ENCODE results near the gene LCP2. TPM values are rescaled to one million over a fixed set of nuclear protein-coding genes. Genes with fewer than 3 reads are reported as not detected.

The LCP2 gene
- total and polyA plus RNA-seq, 2 of the 4 experiments (the other 2 are of a cell fraction) = not detected

DNA sequence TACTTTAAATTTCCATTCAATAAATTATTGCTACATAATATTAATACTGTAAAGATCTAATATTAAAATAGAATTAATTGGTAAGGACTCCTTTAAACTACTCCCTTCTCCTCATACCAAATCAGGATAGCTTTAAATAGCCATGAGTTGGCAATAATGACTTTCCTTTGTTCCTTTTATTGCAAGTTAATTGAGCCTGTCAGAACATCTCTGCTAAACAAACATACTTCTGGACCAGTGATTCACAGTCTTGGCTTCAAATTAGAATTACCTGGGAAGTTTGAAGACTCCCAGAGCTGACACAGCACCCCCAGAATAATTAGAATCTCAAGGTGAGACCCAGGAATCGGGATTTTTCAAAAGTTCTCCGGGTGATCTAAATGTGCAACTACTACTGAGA, 46.1 kb downstream of the LCP2 start:
- H2BK20ac ChIP-seq (ENCODE audit: low read depth, low read length) = no peak overlapping the region
- no peak overlapping the region for H3K23ac ChIP-seq (ENCODE audit: low read depth, low read length)
- dilution Hi-C loops (cut with HindIII; ENCODE audit: low sequenced_read_pairs, unreplicated experiment) = no loop called here
- H2BK120ac ChIP-seq (ENCODE audit: low read depth, low read length) = no peak overlapping the region
- no peaks in the 10 kb centered on the region for H3K4me1 ChIP-seq (ENCODE audit: control insufficient read depth, insufficient read depth, low read length)
- H3K18ac ChIP-seq (ENCODE audit: low read depth, low read length) = no peak overlapping the region
- TF ChIP-seq, protein P1, sequence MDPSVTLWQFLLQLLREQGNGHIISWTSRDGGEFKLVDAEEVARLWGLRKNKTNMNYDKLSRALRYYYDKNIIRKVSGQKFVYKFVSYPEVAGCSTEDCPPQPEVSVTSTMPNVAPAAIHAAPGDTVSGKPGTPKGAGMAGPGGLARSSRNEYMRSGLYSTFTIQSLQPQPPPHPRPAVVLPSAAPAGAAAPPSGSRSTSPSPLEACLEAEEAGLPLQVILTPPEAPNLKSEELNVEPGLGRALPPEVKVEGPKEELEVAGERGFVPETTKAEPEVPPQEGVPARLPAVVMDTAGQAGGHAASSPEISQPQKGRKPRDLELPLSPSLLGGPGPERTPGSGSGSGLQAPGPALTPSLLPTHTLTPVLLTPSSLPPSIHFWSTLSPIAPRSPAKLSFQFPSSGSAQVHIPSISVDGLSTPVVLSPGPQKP (IDR thresholded peaks at IDR 0.05; ENCODE audit: borderline replicate concordance, low read depth, low read length) = no peak
- TF ChIP-seq, protein P2, sequence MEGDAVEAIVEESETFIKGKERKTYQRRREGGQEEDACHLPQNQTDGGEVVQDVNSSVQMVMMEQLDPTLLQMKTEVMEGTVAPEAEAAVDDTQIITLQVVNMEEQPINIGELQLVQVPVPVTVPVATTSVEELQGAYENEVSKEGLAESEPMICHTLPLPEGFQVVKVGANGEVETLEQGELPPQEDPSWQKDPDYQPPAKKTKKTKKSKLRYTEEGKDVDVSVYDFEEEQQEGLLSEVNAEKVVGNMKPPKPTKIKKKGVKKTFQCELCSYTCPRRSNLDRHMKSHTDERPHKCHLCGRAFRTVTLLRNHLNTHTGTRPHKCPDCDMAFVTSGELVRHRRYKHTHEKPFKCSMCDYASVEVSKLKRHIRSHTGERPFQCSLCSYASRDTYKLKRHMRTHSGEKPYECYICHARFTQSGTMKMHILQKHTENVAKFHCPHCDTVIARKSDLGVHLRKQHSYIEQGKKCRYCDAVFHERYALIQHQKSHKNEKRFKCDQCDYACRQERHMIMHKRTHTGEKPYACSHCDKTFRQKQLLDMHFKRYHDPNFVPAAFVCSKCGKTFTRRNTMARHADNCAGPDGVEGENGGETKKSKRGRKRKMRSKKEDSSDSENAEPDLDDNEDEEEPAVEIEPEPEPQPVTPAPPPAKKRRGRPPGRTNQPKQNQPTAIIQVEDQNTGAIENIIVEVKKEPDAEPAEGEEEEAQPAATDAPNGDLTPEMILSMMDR (conservative IDR thresholded peaks at IDR 0.05; ENCODE audit: low read depth, low read length) = no peak
- no peak for TF ChIP-seq BHLHE40 (IDR thresholded peaks at IDR 0.05; ENCODE audit: low read depth, low read length)
- no peak for TF ChIP-seq RCOR1 (IDR thresholded peaks at IDR 0.05; ENCODE audit: insufficient replicate concordance, low read length)
- no peak for TF ChIP-seq POLR2A (IDR thresholded peaks at IDR 0.05; ENCODE audit: low read depth, low read length)
- no peak for TF ChIP-seq FOS (IDR thresholded peaks at IDR 0.05; ENCODE audit: low read depth, low read length)
- no peak for TF ChIP-seq CHD1 (IDR thresholded peaks at IDR 0.05; ENCODE audit: low read depth, low read length)
- TF ChIP-seq MAZ (IDR thresholded peaks at IDR 0.05; ENCODE audit: borderline replicate concordance, low read depth, low read length) = no peak
- TF ChIP-seq RAD21 (IDR thresholded peaks at IDR 0.05; ENCODE audit: low read length) = no peak
- TF ChIP-seq RFX5 (IDR thresholded peaks at IDR 0.05; ENCODE audit: low read depth, low read length) = no peak
- no peak for TF ChIP-seq MXI1 (IDR thresholded peaks at IDR 0.05; ENCODE audit: borderline replicate concordance, low read depth, low read length)
- TF ChIP-seq, protein P3, sequence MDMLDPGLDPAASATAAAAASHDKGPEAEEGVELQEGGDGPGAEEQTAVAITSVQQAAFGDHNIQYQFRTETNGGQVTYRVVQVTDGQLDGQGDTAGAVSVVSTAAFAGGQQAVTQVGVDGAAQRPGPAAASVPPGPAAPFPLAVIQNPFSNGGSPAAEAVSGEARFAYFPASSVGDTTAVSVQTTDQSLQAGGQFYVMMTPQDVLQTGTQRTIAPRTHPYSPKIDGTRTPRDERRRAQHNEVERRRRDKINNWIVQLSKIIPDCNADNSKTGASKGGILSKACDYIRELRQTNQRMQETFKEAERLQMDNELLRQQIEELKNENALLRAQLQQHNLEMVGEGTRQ (IDR thresholded peaks at IDR 0.05; ENCODE audit: low read depth, low read length) = no peak
- TF ChIP-seq NFE2L2 (IDR thresholded peaks at IDR 0.05; ENCODE audit: low read depth, low read length) = no peak
- no peak overlapping the region for H2AK9ac ChIP-seq (replicated peaks; ENCODE audit: low read depth, low read length, poor library complexity)
- H2BK5ac ChIP-seq (ENCODE audit: low read depth, low read length, poor library complexity, severe bottlenecking) = no peak overlapping the region
- H3K9me3 ChIP-seq (ENCODE audit: control insufficient read depth, insufficient read depth, low read length) = no peaks in the 10 kb centered on the region
- ChIA-PET CTCF (no interaction called here), POLR2A (ENCODE audit: unreplicated experiment) (no interaction called here)
- H2AFZ ChIP-seq (replicated peaks; ENCODE audit: low read length, poor library complexity) = no peak overlapping the region
- H4K91ac ChIP-seq (ENCODE audit: insufficient read depth, low read depth, low read length) = no peak overlapping the region
- intact Hi-C loops (cut with micrococcal nuclease) = no loop called here
- in situ Hi-C loops (cut with MboI; ENCODE audit: low sequenced_read_pairs) = no loop called here
- H3K4ac ChIP-seq (ENCODE audit: low read depth, low read length) = no peak overlapping the region
- DNase-seq (no peak), ATAC-seq (ENCODE audit: low read depth) (no peak)
- no peak overlapping the region for H4K5ac ChIP-seq (ENCODE audit: low read depth, low read length)
- H3K56ac ChIP-seq (ENCODE audit: extremely low read depth, insufficient read depth, low read length) = no peak overlapping the region
- WGBS, 2 experiments (ENCODE audit: extremely low coverage in 2 of 2, insufficient read length in 1 of 2) = no CpG with 5 or more reads among the region's 2 CpGs
- H2AK5ac ChIP-seq (ENCODE audit: low read depth, low read length) = no peak overlapping the region
- no peak overlapping the region for H3K9ac ChIP-seq (ENCODE audit: low read depth, low read length)
- H3K14ac ChIP-seq (replicated peaks; ENCODE audit: low read depth, low read length) = no peak overlapping the region
- H4K8ac ChIP-seq (ENCODE audit: low read depth in 2 of 2, low read length in 2 of 2) = no peak overlapping the region
- BruUV-seq (replicated peaks) = no TSS peak
- no peak overlapping the region for H3K4me2 ChIP-seq (ENCODE audit: low read depth, low read length)
- no peak overlapping the region for H2BK15ac ChIP-seq (ENCODE audit: low read depth, low read length)
- H3K27me3 ChIP-seq (ENCODE audit: control insufficient read depth, insufficient read depth, low read length) = no peaks in the 10 kb centered on the region
- no peaks in the 10 kb centered on the region for H4K20me1 ChIP-seq (ENCODE audit: insufficient read depth, low read length)
- no peaks in the 10 kb centered on the region for H3K36me3 ChIP-seq (ENCODE audit: control insufficient read depth, insufficient read depth, low read length)
- no peaks in the 10 kb centered on the region for H3K79me1 ChIP-seq (ENCODE audit: low read depth in 1 of 2, low read length in 2 of 2)
- no peak overlapping the region for H3K4me3 ChIP-seq (ENCODE audit: insufficient read depth, low read depth, low read length)
- no peaks in the 10 kb centered on the region for H3K9me1 ChIP-seq (ENCODE audit: insufficient read depth, low read length)
- no peak overlapping the region for H3K27ac ChIP-seq (ENCODE audit: insufficient read depth, low read length)
